NB4 (cell line): ENCODE results near the gene PRR13.

ENCODE experiments used
- POLR2A ChIP-seq: IDR thresholded peaks from 2 replicates; pipeline ENCODE4 v1.6.1; 2011; ENCODE audit warnings: mild to moderate bottlenecking; ENCODE audit not compliant: insufficient read length; ENCODE audit errors: extremely low read depth
- TF ChIP-seq, protein P1 (sequence below): IDR thresholded peaks from one replicate; pipeline ENCODE4 v1.5.1; 2012; ENCODE audit warnings: low read depth, low read length

DNA sequence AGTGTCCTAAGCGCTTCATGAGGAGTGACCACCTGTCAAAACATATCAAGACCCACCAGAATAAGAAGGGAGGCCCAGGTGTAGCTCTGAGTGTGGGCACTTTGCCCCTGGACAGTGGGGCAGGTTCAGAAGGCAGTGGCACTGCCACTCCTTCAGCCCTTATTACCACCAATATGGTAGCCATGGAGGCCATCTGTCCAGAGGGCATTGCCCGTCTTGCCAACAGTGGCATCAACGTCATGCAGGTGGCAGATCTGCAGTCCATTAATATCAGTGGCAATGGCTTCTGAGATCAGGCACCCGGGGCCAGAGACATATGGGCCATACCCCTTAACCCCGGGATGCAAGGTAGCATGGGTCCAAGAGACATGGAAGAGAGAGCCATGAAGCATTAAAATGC is 30.6 kb upstream of the PRR13 start:
- TF ChIP-seq, protein P1, sequence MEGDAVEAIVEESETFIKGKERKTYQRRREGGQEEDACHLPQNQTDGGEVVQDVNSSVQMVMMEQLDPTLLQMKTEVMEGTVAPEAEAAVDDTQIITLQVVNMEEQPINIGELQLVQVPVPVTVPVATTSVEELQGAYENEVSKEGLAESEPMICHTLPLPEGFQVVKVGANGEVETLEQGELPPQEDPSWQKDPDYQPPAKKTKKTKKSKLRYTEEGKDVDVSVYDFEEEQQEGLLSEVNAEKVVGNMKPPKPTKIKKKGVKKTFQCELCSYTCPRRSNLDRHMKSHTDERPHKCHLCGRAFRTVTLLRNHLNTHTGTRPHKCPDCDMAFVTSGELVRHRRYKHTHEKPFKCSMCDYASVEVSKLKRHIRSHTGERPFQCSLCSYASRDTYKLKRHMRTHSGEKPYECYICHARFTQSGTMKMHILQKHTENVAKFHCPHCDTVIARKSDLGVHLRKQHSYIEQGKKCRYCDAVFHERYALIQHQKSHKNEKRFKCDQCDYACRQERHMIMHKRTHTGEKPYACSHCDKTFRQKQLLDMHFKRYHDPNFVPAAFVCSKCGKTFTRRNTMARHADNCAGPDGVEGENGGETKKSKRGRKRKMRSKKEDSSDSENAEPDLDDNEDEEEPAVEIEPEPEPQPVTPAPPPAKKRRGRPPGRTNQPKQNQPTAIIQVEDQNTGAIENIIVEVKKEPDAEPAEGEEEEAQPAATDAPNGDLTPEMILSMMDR = no peak
- no peak for TF ChIP-seq POLR2A
